ENCODE measurements around the gene INSR.
"Not testable (repeated sequence)": the region's sequence is repeated elsewhere in the genome, so short reads cannot be mapped to it uniquely, and the experiment has no call there.

INSR gene

GRCh38 chr19:7188698-7189629 lies 105.2 kb downstream of the INSR start:
- no peak for DNase-seq

GRCh38 chr19:7187605-7188339 lies 106.4 kb downstream of the INSR start:
- no peak for DNase-seq

DNA sequence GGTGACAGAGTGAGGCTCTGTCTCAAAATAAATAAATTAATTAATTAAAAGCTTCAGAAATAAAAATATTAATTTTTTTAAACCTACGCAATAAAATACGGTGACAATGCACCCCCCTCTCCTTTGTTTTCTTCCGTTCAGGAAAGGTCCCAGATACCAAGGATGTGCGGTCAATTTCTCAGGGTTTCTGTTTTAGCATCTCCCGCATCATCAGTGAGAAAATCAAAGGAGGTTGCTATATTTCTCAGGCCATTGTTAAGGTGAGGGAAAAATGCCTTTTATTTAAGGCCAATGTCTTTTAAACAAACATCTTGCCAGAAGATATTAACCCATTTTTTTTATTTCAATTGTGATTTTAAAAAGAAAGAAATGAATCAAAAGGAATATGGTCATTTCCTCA lies 111.7 kb downstream of the INSR start:
- no peak for DNase-seq

DNA sequence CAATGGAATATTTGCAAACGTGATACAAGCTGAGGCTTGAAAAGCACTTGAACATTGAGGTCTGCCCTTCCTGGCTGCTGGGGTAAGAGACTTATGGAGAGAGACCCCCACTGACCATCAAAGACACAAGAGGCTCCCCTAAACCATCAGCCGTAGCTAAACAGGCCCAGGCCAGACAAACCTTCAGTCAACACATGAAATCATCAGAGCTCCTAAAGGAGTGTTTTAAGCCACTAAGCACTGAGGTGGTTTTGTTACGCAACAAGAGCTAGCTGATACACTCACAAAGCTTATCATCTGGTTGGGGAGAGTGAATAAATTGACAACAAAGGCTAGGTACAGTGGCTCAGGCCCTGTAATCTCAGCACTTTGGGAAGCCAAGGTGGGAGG lies 114.3 kb downstream of the INSR start:
- no peak for DNase-seq

GRCh38 chr19:7177926-7178325 lies 116.3 kb downstream of the INSR start:
- no peak for DNase-seq

- no peak for DNase-seq
Measured at GRCh38 chr19:7176792-7177191, 117.4 kb downstream of the INSR start.

DNA sequence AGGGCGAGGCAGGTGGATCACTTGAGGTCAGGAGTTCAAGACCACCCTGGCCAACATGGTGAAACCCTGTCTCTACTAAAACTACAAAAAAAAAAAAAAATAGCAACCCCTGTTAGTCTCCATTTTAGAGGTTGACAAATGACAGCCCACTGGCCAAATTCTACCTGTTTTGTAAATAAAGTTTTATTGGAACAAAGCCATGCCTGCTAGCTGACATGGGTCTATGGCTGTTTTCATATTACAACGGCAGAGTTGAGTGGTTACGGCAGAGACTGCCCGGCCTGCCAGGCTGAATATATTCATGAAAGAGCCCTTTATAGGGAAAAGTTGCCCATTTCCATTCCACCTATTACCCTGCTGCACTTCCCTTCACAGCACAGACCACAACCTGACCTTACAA lies 121.4 kb downstream of the INSR start:
- DNase-seq: no peak

DNA sequence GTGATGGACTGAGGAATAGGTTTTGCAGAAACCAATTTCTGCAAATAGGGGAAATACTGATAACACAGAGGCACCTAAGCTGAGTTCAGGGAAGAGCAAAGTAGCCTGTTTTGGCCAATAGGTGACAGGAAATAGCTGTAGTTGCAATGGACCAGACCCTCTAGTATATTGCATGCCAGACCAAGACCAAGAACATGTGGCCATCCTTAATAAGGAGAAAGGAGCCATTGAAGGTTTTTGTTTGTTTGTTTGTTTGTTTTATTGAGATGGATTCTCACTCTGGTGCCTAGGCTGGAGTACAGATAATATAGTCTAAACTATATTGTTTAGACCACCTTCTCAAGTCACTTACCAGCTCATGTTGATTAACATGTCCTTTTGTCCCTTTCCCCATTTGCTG lies 123.2 kb downstream of the INSR start:
- no peak for DNase-seq

DNA sequence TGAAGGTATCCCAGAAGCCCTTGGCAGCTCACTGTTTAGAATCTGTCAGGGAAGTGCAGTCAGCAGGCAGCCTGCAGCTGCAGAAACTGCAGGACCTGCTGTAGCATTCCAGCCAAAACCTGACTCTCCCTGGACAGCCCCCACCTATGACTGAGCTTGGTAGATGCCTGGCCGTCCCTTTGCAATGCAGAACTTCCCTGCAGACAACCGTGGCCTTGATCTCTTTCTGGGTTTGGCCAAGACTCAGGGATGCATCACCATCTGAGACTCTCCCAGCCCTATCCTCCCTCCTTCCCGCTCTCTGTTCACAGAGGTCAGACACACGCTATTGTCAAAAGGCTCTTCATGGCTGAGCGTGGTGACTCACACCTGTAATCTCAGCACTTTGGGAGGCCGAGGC lies 125.3 kb downstream of the INSR start:
- no peak for DNase-seq

DNA sequence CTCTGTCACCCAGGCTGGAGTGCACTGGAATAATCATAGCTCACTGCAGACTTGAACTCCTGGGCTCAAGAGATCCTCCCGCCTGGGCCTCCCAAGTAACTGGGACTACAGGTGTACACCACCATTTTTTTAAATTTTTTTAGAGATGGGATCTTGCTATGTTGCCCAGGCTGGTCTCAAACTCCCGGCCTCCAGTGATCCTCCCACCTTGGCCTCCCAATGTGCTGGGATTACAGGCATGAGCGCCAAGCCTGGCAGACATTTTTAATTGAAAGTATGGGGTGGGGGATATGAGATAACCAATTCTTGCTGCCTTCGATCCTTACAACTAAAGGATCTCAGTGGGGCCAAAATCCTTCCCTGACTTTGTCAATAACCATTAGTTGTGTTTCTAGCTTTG lies 132.9 kb downstream of the INSR start:
- DNase-seq: no peak

- DNase-seq: no peak
Measured at GRCh38 chr19:7159105-7159933, 134.9 kb downstream of the INSR start.

GRCh38 chr19:7153022-7153421 lies 141.2 kb downstream of the INSR start:
- DNase-seq: no peak

- no peak for DNase-seq
Measured at GRCh38 chr19:7152568-7152967, 141.6 kb downstream of the INSR start.

DNA sequence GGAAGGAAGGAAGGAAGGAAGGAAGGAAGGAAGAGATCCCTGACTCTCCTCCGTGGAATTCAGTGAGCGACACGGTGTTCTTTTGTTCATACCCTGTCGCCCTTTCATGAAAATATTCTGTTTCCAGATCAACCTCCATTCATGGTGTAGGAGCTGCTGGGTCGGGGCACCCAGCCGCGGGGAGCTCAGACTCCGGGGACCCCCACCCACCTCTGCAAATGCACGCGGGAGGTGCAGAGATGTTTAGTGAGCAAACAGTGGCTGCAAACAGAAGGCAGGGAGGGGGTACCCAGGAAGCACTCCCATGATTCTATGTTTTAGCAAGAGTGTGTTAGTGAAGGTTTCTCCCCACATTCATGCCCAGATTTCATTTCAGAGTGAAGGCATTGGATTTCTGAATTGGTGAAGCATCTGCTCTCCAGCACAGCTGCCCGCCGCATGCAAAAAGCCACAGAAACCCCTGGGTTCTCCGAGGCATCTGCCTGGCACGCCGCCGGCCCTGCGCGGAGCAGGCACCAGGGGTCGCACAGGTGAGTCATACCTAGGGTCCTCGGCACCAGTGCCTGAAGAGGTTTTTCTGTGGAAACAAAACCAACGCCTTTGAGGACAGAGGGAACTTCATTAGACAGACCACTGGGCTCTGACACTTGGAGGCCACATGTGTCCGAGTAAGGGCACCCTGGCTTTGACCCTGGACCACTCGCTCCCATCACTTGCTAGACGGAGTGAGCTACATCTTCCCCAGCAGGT lies 144.1 kb downstream of the INSR start:
- DNase-seq: no peak

DNA sequence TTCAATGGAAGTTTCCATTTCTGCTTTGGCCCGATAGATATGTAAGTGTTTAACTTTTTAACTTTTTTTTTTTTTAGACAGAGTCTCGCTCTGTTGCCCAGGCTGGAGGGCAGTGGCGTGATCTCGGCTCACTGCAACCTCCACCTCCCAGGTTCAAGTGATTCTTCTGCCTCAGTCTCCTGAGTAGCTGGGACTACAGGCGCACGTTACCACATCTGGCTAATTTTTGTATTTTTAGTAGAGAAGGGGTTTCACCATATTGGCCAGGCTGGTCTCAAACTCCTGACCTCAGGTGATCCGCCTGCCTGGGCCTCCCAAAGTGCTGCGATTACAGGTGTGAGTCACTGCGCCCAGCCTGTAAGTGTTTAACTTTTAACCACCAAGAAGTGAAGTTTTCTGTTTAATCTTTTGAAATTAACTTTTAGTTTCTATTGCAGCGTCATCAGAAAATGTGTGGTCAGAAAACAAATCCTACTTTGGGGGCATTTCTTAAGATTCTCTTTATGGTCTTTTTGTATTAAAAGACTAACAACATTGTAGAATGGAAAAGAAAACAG lies 147.0 kb downstream of the INSR start:
- DNase-seq: not testable (repeated sequence)

DNA sequence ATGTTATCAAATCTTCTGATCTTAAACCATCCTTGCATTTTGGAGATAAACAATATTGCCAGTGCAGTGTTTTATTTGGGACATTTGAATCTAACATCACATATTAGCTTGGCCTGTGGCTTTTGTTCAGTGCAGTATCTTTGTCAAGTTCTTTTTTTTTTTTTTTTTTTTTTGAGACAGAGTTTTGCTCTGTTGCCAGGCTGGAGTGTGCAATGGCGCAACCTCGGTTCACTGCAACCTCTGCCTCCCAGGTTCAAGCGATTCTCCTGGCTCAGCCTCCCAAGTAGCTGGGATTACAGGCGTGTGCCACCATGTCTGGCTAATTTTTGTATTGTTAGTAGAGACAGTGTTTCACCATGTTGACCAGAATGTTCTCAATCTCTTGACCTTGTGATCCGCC lies 148.1 kb downstream of the INSR start:
- DNase-seq: not testable (repeated sequence)

DNA sequence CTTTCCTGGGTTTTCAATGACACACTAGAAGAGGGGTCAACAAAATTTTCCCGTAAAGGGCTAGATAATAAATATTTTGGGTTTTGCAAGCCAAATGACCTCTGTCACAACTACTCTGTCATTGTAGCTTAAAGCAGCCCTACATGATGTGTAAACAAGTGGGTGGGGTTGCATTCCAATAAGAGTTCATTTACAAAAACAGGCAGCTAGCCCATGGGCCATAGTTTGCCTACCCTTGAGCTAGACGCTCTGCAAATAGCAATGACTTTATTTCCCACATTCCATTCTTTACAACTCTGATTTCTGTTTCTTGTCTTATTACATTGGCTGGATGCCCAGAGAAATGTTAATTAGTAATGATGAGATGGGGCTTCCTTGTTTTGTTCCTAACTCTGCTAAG lies 148.7 kb downstream of the INSR start:
- DNase-seq: no peak

DNA sequence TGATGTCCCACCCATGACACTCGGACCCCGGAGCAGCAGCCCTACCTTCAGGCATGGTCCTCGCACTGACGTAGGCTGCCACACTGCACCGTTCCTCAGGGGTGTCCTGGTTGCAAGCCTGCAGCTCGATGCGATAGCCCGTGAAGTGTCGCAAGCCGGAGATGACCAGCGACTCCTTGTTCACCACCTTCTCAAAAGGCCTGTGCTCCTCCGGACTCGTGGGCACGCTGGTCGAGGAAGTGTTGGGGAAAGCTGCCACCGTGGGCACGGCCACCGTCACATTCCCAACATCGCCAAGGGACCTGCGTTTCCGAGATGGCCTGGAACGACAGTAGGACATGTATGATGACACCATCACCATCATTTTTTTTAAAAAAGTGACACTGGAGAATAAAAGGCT lies 151.4 kb downstream of the INSR start:
- DNase-seq: no peak

DNA sequence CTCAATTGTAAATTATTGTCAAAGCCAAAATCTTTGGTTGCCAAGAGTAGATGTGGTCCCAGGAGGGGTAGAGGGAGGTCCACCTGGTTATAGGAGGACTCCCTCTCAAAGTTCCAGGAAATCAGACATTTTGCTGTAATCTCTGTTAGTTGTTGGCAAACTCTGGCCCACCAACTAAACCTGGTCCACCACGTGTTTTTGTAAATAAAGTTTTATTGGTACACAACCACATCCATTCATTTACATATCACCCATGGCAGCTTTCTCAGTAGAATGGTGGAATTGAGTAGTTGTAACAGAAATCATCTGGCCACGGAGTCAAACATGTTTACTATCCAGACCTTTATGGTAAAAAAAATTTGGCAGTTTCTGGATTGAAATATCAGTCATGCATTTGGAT lies 154.1 kb downstream of the INSR start:
- DNase-seq: no peak

DNA sequence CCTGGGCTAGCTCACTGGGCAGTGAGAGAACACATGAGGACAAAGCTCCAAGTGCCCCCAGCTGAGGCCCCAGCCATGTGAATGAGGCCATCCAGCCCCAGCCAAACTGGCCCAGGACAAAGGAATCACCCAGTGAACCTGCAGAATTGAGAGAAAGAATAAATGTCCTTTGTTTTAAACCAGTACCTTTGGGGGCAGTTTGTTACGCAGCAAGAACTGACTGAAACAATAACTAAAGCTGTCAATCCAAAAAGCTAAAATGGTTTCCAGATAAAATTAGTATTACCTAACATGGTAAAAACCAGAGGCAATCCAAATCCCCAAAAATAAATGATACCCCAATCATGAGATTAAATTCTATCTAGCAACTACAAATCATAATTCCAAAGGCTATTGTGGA lies 155.1 kb downstream of the INSR start:
- DNase-seq: no peak

GRCh38 chr19:7138402-7138801 lies 155.8 kb downstream of the INSR start:
- no peak for DNase-seq

DNA sequence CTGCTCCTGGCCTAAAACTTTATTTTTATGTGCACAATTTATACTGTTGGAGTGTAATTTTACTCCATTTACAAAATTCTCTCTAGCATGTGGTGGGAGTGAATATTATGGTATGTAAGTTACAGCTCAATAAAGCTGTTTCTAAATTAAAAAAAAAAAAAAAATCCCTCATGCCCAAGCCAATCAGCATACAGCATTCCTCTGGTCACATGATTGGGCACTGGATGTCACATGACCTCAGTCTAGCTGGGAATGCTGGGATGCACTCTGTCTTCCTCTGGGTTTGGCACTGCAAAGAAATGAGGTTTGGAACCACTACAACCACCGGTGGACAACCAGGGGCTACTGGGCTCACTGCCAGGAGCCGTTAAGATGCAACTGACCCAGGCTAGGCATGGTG lies 157.1 kb downstream of the INSR start:
- no peak for DNase-seq
